BE2C (cell line): Measurements from ENCODE around the gene ACTL6B.

Experiments
- DNase-seq: peaks from one replicate; pipeline ENCODE4 v3.0.0-alpha.2; 2020
- H3K27me3 ChIP-seq: fragments of 250-450 bp; sonication (Bioruptor Pico); 2 replicates; pipeline ENCODE4 v1.5.1; 2020; ENCODE audit warnings: mild to moderate bottlenecking
- H3K36me3 ChIP-seq: fragments of 250-450 bp; sonication (Bioruptor Pico); 2 replicates; pipeline ENCODE4 v1.5.1; 2020; ENCODE audit warnings: mild to moderate bottlenecking
- H3K4me1 ChIP-seq: fragments of 250-450 bp; sonication (Bioruptor Pico); 2 replicates; pipeline ENCODE4 v1.5.1; 2020
- H3K4me3 ChIP-seq: 2 replicates; pipeline ENCODE4 v1.5.1; 2011; ENCODE audit warnings: low read depth, low read length
- H3K9me3 ChIP-seq: fragments of 250-450 bp; sonication (Bioruptor Pico); 2 replicates; pipeline ENCODE4 v1.5.1; 2020
- CTCF ChIP-seq: IDR thresholded peaks from 2 replicates; pipeline ENCODE4 v1.5.1; 2012; ENCODE audit warnings: mild to moderate bottlenecking, low read depth, low read length

ACTL6B gene

DNA sequence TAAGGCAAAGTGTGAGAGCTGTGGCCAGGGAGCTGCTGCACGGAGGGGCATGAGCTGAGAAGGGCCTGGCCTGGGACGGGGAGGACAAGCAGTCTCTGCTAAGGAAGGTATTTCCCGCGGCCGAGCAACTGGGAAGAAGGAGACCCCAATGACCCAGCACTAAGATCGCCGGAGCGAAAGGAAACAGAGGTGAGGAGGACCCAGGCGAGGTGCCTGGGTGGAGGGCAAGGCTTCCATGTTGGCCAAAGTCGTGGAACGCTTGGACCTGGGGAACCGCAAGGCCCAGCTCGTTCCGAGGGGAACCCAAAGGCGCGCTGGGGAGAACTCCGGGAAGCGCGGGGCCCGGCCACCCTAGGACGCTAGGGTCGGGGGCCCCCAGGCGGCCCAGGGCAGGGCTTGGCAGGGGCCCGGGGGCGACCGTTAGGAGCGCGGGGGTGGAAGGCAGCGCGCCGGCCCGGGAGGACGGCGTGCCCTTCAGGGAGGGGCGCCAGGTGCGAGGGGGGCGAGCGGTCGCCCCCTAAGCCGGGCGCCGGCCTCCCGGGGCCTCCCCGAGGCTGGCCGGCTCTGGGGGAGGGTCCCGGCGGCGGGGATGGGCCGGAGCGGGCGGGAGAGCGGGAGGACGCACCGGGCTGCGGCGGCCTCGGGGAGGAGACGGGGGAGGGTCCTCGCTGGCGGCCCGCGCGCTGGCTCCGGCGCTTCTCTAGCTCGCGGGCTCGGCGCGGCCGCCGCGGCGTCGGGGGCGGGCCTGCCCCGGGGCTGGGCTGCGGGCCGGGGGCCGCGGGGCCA lies 37.3 kb upstream of the ACTL6B start:
- Histone ChIP-seq H3K4me1 (peaks cover 16% of the 10 kb centered on the region; the same call in 1 of the 2 replicates), H3K36me3 (peaks cover 21% of the 10 kb centered on the region), H3K27me3 (peaks cover 8% of the 10 kb centered on the region), H3K4me3 (peak overlapping the region; percentile 93), H3K9me3 (peaks cover 6% of the 10 kb centered on the region; the same call in 1 of the 2 replicates)
- no peak for DNase-seq
- TF ChIP-seq CTCF, result no peak

DNA sequence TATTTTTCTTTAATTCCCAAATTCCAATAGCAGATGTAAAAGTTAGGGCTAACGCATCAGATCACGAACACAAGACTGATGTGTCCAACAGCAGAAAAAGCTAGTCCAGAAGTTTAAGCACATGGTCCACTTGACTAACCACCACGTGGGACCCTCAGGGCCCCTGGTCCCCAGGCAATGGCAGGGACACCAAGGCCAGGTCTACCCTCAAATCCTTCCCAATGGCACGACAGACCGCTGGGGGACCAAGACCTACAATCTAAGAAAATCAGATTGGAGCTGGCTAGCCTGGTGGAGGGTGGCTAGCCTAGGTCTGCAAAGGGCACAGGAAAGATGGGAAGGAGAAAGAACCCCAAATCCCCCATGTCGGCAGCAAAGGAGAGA lies 36.3 kb upstream of the ACTL6B start:
- Histone ChIP-seq H3K4me1 (peaks cover 18% of the 10 kb centered on the region; the same call in 1 of the 2 replicates), H3K27me3 (peaks cover 5% of the 10 kb centered on the region), H3K36me3 (peaks cover 30% of the 10 kb centered on the region), H3K4me3 (peak overlapping the region; percentile 93), H3K9me3 (peaks cover 6% of the 10 kb centered on the region; the same call in 1 of the 2 replicates)
- TF ChIP-seq CTCF, result no peak
- DNase-seq, result no peak

- peak; percentile 86 for TF ChIP-seq CTCF
- peaks cover 3% of the 10 kb centered on the region; the same call in 1 of the 2 replicates for H3K27me3 ChIP-seq
- peaks cover 37% of the 10 kb centered on the region for H3K36me3 ChIP-seq
- H3K4me1 ChIP-seq, result peaks cover 23% of the 10 kb centered on the region
- peak; percentile 88 for DNase-seq
- peaks cover 6% of the 10 kb centered on the region; the same call in 1 of the 2 replicates for H3K9me3 ChIP-seq
- peak overlapping the region; percentile 93 for H3K4me3 ChIP-seq
Measured at GRCh38 chr7:100691676-100692577, 35.7 kb upstream of the ACTL6B start.

DNA sequence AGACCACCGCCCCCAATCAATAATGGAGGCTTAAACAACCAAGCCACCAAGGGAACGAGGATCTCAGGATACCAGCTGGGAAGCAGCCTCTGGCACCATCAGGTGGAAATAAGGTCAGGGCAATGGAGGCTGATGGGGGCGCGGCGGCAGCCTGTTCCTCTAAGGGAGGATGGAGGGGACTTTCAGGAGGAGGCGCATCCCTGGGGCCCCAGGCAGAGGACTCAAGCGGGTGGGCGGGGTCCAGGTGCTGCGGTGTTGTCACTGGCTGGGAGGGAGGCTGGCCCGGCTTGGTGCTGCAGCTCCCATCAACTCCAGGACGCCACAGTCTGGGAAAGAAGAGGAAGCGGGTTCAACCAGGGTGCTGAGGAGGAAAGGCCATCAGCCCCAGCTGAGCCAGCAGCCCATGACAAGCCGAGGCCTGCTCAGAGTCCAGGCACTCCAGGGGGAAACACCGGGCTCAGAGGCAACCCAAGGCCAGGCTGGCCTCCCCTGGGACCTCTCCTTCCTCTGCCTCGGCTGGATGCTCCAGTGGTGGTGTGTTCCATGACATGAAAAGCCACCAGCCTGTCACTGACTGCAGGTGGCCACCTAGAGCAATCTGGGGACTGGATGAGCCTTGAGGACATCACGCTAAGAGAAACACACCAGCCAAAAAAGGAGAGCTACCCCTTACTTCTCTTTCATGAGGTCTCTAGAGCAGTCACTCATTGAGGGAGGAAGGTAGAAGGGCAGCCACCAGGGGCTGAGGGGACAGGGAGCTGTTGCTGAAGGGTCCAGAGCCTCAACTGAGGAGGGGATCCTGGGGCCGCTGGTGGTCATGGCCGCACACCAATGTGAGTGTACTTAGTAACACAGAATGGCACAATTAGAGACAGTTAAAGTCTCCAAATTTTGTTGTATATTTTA lies 33.2 kb upstream of the ACTL6B start:
- no peak overlapping the region for H3K4me3 ChIP-seq
- H3K27me3 ChIP-seq, result no peaks in the 10 kb centered on the region
- H3K36me3 ChIP-seq, result peaks cover 60% of the 10 kb centered on the region
- DNase-seq, result peak; percentile 50
- peak; percentile 34; the same call in 1 of the 2 replicates for TF ChIP-seq CTCF
- H3K9me3 ChIP-seq, result peaks cover under 1% of the 10 kb centered on the region; the same call in 1 of the 2 replicates
- H3K4me1 ChIP-seq, result peaks cover 26% of the 10 kb centered on the region

DNA sequence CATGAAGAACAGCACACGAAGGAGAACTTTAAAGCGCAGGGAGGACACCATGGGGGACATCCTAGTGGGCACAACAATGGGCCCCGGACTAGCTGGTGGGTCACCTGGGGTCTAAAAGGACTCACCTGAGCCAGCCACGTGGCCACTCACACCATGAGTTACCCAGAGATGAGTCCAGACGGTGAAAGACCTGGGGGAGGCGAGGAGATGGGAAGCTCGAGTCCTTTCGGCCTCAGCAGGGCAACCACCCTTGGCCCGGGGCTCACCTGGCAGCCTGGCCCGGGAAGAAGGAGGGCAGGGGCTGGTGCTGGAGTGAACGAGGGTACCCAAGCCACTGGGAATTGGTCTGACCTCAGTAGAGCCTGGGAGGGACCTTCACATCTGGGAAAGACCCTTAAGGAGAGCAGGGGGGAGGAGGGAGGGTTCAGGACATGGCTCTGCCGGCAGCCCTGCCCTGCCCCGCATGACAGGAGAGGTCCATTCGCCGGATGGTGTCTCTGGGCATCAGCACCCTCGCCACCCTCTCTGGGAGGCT lies 32.1 kb upstream of the ACTL6B start:
- Histone ChIP-seq H3K27me3 (no peaks in the 10 kb centered on the region), H3K9me3 (no peaks in the 10 kb centered on the region), H3K4me3 (no peak overlapping the region), H3K4me1 (peaks cover 26% of the 10 kb centered on the region), H3K36me3 (peaks cover 69% of the 10 kb centered on the region)
- no peak for DNase-seq
- TF ChIP-seq CTCF, result no peak
